Psoas muscle (tissue), 8 donors: ENCODE data around the gene PTPRM. TPM values are rescaled to one million over a fixed set of nuclear protein-coding genes. Genes with fewer than 3 reads are reported as not detected.

Experiments used
- ATAC-seq, 4 donors: fragments of 200-7000 bp; cut with Tn5 transposase; one replicate each; pipeline ENCODE4 v1.9.1; 2020; ENCODE audit warnings: moderate library complexity in 3 of 4, mild to moderate bottlenecking in 2 of 4
- DNase-seq, 2 donors: peaks; one replicate each; pipeline ENCODE4 v3.0.0-alpha.2; 2020
- H3K27ac ChIP-seq: fragments of 200-600 bp; one replicate; pipeline ENCODE4 v1.8.0; 2022
- H3K27me3 ChIP-seq, 3 donors: fragments of 200-600 bp in 1 of 3; one replicate each; pipeline versions ENCODE4 v1.6.1 to v1.8.0; 2013 to 2022; ENCODE audit warnings: low read length in 2 of 3, mild to moderate bottlenecking in 2 of 3, moderate library complexity in 1 of 3; ENCODE audit not compliant: insufficient read depth in 3 of 3
- H3K36me3 ChIP-seq, 2 donors: fragments of 200-600 bp in 1 of 2; one replicate each; pipeline versions ENCODE4 v1.6.1 to v1.8.0; 2013 to 2022; ENCODE audit warnings: low read depth in 1 of 2, mild to moderate bottlenecking in 1 of 2, moderate library complexity in 1 of 2; ENCODE audit not compliant: insufficient read depth in 1 of 2
- H3K4me1 ChIP-seq: fragments of 200-600 bp; one replicate; pipeline ENCODE4 v1.8.0; 2022
- H3K4me3 ChIP-seq: fragments of 200-600 bp; one replicate; pipeline ENCODE4 v1.8.0; 2022; ENCODE audit warnings: mild to moderate bottlenecking
- H3K9me3 ChIP-seq: fragments of 200-600 bp; one replicate; pipeline ENCODE4 v1.8.0; 2022
- WGBS, 3 donors: extraction: QIAGEN DNeasy Blood & Tissue Kit; methylation state at CpG; one replicate each; pipeline versions ENCODE4 v1.1.6 to v1.1.7; 2013; 5-methylcytosine and 5-hydroxymethylcytosine counted together
- intact Hi-C, 2 donors: fragments of 100-400 bp; cut with DNase I; formaldehyde crosslinking; loops; one replicate each; pipeline versions ENCODE4 v1.11.0 to v1.14.2; 2022
- polyA plus RNA-seq, 3 donors: library from polyadenylated mRNA; stranded (reverse); fragments of 200-250 nt; gene quantifications; one replicate each; pipeline ENCODE4 v1.2.3, GENCODE V29; 2013
- total RNA-seq, 4 donors: library from RNA; stranded (reverse); fragmentation: NEBNext Ultra II Directional in 2 of 4; extraction: Animal tissue kit (Norgen Biotek cat#: 25700) in 2 of 4; gene quantifications; one replicate each; pipeline versions ENCODE4 v1.2.1 to v1.2.4, GENCODE V29; 2021 to 2023
- TF ChIP-seq, protein P1 (sequence below): fragments of 200-600 bp; IDR thresholded peaks from one replicate; pipeline ENCODE4 v1.8.0; 2022; ENCODE audit warnings: antibody characterized with exemption
- donor health status: healthy with polysubstance abuse.
- donor health status: DM: no; HTN: no; CAD: no; lungs with moderate emphysema.
- donor health status: Bipolar disorder and iron deficiency.
- donor health status: healthy.
- donor health status: DM: yes; HTN: yes; CAD: no.
- donor health status: DM: no; HTN: no; CAD: no.
- donor health status: DM: no; HTN: no; CAD: no.
- donor health status: DM: yes; HTN: yes; CAD: no.

PTPRM gene
- total and polyA plus RNA-seq, 7 donors, result 27.4 to 78.9 (median 39.0) TPM

DNA sequence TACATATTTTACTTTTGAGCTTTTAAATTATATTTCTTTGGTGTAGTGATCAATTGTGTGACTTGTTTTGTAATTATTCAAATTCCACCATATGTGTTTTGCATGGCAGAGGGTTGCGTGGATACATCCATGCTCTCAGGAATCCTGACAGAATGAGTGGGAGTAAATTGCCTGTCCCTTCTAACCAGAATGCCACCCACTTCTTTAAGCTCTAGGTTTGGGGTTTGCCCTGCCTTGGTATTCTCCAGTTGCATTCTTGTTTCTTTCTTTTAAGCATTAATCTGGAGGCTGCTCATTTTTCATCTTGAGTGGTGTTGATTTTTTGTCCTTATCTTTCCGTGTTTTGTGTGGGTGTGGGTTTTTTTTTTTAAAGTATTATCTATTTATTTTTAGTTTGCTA, 360.0 kb downstream of the PTPRM start:
- ATAC-seq (no peak), DNase-seq (no peak)
- Histone ChIP-seq H3K27me3 (no peaks in the 10 kb centered on the region), H3K4me1 (peaks cover 20% of the 10 kb centered on the region), H3K9me3 (no peaks in the 10 kb centered on the region), H3K36me3 (no peaks in the 10 kb centered on the region), H3K4me3 (no peak overlapping the region), H3K27ac (no peak overlapping the region)
- TF ChIP-seq, protein P1, sequence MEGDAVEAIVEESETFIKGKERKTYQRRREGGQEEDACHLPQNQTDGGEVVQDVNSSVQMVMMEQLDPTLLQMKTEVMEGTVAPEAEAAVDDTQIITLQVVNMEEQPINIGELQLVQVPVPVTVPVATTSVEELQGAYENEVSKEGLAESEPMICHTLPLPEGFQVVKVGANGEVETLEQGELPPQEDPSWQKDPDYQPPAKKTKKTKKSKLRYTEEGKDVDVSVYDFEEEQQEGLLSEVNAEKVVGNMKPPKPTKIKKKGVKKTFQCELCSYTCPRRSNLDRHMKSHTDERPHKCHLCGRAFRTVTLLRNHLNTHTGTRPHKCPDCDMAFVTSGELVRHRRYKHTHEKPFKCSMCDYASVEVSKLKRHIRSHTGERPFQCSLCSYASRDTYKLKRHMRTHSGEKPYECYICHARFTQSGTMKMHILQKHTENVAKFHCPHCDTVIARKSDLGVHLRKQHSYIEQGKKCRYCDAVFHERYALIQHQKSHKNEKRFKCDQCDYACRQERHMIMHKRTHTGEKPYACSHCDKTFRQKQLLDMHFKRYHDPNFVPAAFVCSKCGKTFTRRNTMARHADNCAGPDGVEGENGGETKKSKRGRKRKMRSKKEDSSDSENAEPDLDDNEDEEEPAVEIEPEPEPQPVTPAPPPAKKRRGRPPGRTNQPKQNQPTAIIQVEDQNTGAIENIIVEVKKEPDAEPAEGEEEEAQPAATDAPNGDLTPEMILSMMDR, result no peak
- 80 to 92% (median 81%) methylated on average over 2 of the region's 2 CpGs for WGBS, 3 donors
- intact Hi-C loops, result loop anchor here in 1 of 2 donors (5.0 kb wide), 1 partner anchor 55 kb away; no protein-coding TSS in a partner anchor

DNA sequence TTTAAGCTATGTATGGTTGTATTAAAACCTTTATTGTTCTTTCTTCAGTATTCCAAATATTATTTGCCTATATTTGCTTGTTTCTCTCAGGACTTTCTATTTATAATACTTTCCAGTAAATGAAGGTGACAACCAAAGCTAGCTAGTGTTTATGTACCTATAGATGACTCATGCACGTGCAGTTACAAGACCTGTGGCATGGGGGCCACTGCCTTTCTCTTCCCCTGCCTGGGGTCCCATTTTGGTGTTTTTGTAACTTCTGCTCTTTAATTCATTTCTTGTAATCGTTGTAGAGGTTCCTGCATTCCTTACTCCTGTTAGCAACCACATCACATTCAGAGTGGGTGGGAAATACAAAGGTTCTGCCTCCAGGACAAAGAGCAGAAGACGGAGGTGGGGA, 364.6 kb downstream of the PTPRM start:
- intact Hi-C loops, result no loop called here
- no peaks in the 10 kb centered on the region for H3K9me3 ChIP-seq
- ATAC-seq (no peak), DNase-seq (no peak)
- 77 to 88% (median 85%) methylated on average over 3 of the region's 3 CpGs for WGBS, 3 donors
- peaks cover 2% of the 10 kb centered on the region for H3K4me1 ChIP-seq
- H3K4me3 ChIP-seq, result no peak overlapping the region
- no peak overlapping the region for H3K27ac ChIP-seq
- TF ChIP-seq, protein P1, result no peak
- H3K36me3 ChIP-seq, result no peaks in the 10 kb centered on the region
- H3K27me3 ChIP-seq, result no peaks in the 10 kb centered on the region

DNA sequence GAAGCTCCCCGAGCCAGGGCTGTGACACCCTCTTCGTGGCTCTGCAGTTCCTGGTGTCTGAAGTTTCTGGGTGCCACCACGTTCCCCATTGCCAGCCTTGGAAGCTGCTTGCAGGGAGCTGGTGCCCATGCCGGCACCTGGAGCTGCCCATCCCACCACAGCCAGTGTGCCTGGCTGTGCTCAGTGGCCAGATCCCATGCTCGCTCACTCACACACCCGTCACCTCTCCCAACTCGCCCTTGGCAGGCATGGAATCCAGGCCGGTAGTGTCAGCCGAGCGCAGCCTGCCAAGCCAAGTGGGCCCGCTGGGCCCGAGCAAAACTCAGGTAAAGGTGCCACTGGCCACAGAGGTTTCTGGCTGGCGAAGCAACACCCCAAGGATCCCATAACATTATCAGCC, 370.2 kb downstream of the PTPRM start:
- Histone ChIP-seq H3K4me3 (no peak overlapping the region), H3K27ac (no peak overlapping the region), H3K36me3 (no peaks in the 10 kb centered on the region), H3K27me3 (no peaks in the 10 kb centered on the region), H3K9me3 (no peaks in the 10 kb centered on the region), H3K4me1 (peaks cover 25% of the 10 kb centered on the region)
- 54 to 79% (median 71%) methylated on average over 13 of the region's 13 CpGs for WGBS, 3 donors
- TF ChIP-seq, protein P1, result no peak
- intact Hi-C loops, result no loop called here
- DNase-seq (no peak), ATAC-seq (peak in 1 of 4 donors; percentile 26)

DNA sequence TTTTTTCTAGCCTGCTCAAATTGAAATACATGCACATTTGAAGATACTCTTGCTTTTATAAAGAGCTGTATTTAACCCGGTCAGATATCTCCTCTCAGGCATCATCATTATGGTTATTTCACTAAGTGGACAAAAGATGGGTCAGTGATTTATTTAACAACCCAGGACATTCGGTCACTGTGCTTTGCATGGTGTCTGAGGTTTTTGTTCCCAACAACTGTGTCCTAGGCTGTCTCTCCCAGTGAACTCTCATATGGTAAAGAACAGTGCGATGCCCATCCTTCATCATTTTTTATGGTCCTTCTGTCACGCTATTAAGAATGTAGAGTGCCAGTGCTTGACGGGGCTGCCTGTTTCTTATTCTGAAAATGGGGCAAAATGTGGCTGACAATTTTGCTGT, 372.4 kb downstream of the PTPRM start:
- Histone ChIP-seq H3K4me3 (no peak overlapping the region), H3K36me3 (no peaks in the 10 kb centered on the region), H3K9me3 (no peaks in the 10 kb centered on the region), H3K27me3 (no peaks in the 10 kb centered on the region), H3K27ac (no peak overlapping the region), H3K4me1 (peaks cover 25% of the 10 kb centered on the region)
- no peak for ATAC-seq
- no peak for DNase-seq
- TF ChIP-seq, protein P1, result no peak
- 87 to 91% (median 89%) methylated on average over 5 of the region's 5 CpGs for WGBS, 3 donors
- intact Hi-C loops, result no loop called here

DNA sequence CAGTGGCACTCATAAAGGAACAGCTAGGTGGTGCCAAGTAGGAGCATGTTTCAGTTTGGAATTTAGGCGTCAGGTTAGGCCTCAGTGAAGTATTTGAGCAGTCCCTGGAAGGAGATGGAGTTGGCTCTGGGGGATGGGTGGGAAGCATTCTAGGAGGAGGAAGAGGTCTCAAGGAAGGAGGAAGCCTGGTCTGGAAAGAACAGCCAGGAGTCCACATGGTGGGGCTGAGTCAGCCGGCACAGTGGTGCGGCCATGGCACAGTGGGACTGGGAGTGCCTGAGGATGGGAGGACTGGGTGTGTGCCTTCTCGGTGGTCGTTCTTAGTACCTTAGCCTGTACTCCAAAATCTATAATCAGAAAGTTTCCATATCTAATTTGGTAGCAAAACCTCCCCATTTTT, 373.3 kb downstream of the PTPRM start:
- Histone ChIP-seq H3K36me3 (no peaks in the 10 kb centered on the region), H3K9me3 (no peaks in the 10 kb centered on the region), H3K27ac (peak overlapping the region; percentile 74), H3K4me1 (peaks cover 25% of the 10 kb centered on the region), H3K27me3 (no peaks in the 10 kb centered on the region), H3K4me3 (no peak overlapping the region)
- DNase-seq, result no peak
- intact Hi-C loops, result no loop called here
- 46 to 85% (median 79%) methylated on average over 5 of the region's 5 CpGs for WGBS, 3 donors
- TF ChIP-seq, protein P1, result no peak
- no peak for ATAC-seq
